HEK293 (cell line): Measurements from ENCODE around the gene RNF144A.

Experiments
- CTCF ChIA-PET: fragments of 350-600 bp; formaldehyde crosslinking; extraction: SDS; loops from one replicate; lab custom pipeline; 2021; ENCODE audit warnings: antibody characterized with exemption; lab: Yijun Ruan, JAX
- POLR2A ChIA-PET: fragments of 300-600 bp; formaldehyde crosslinking; extraction: SDS; loops from one replicate; lab custom pipeline; 2020; ENCODE audit warnings: antibody characterized with exemption, inconsistent platforms; lab: Yijun Ruan, JAX
- H3K27ac ChIP-seq: fragments of 200-500 bp; sonication (Bioruptor generic); 2 replicates; pipeline ENCODE4 v1.5.1; 2014; ENCODE audit warnings: low read depth, low read length, control low read depth, inconsistent platforms; ENCODE audit errors: extremely low read depth
- H3K36me3 ChIP-seq, 2 experiments: fragments of 200-500 bp in 1 of 2; sonication (Bioruptor generic) in 1 of 2; 1 replicate in 1 of 2; 2 replicates in 1 of 2; pipeline ENCODE4 v1.5.1; 2014 to 2017; ENCODE audit warnings: inconsistent platforms in 2 of 2, low read length in 2 of 2; ENCODE audit not compliant: control insufficient read depth in 2 of 2, insufficient read depth in 1 of 2
- H3K4me1 ChIP-seq: fragments of 200-500 bp; sonication (Bioruptor generic); 2 replicates; pipeline ENCODE4 v1.5.1; 2014; ENCODE audit warnings: mild to moderate bottlenecking, low read length, inconsistent platforms; ENCODE audit not compliant: control insufficient read depth, insufficient read depth
- H3K4me3 ChIP-seq: 2 replicates; pipeline ENCODE4 v1.5.1; 2011; ENCODE audit warnings: low read depth, mild to moderate bottlenecking, control low read depth, low read length, moderate library complexity
- H3K9me3 ChIP-seq: fragments of 200-500 bp; sonication (Bioruptor generic); 2 replicates; pipeline ENCODE4 v1.5.1; 2014; ENCODE audit warnings: low read depth, low read length, inconsistent platforms; ENCODE audit not compliant: control insufficient read depth, insufficient read depth
- BCL11A ChIP-seq: fragments of 450-650 bp; formaldehyde crosslinking; IDR thresholded peaks from 2 replicates; pipeline ENCODE4 v1.5.1; 2016; ENCODE audit warnings: low read depth, missing biosample characterization, missing genetic modification characterization
- FEZF1 ChIP-seq: fragments of 450-650 bp; formaldehyde crosslinking; IDR thresholded peaks from 2 replicates; pipeline ENCODE4 v1.5.1; 2016; ENCODE audit warnings: missing biosample characterization, missing genetic modification characterization
- GLI2 ChIP-seq: fragments of 450-650 bp; formaldehyde crosslinking; IDR thresholded peaks from 2 replicates; pipeline ENCODE4; 2017; ENCODE audit warnings: missing biosample characterization, missing genetic modification characterization, low read depth, borderline replicate concordance
- GLIS1 ChIP-seq: fragments of 450-650 bp; formaldehyde crosslinking; IDR thresholded peaks from 2 replicates; pipeline ENCODE4 v1.5.1; 2016; ENCODE audit warnings: missing biosample characterization, missing genetic modification characterization
- HOXA7 ChIP-seq: sonication (generic); formaldehyde crosslinking; IDR thresholded peaks from 2 replicates; pipeline ENCODE4 v1.8.1; 2022; ENCODE audit warnings: missing genetic modification reagents, borderline replicate concordance
- HOXC10 ChIP-seq: sonication (generic); formaldehyde crosslinking; IDR thresholded peaks from 2 replicates; pipeline ENCODE4 v1.8.1; 2023; ENCODE audit warnings: mild to moderate bottlenecking, missing genetic modification reagents
- SETDB1 ChIP-seq: IDR thresholded peaks from one replicate; pipeline ENCODE4 v1.6.1; 2017; ENCODE audit warnings: mild to moderate bottlenecking, low read length, moderate library complexity, mixed read lengths; ENCODE audit not compliant: insufficient read length
- ZBTB1 ChIP-seq: fragments of 450-650 bp; formaldehyde crosslinking; IDR thresholded peaks from 2 replicates; pipeline ENCODE4 v1.5.1; 2016; ENCODE audit warnings: missing biosample characterization, missing genetic modification characterization
- ZBTB49 ChIP-seq: fragments of 450-650 bp; formaldehyde crosslinking; IDR thresholded peaks from 2 replicates; pipeline ENCODE4 v1.5.1; 2016; ENCODE audit warnings: missing biosample characterization, missing genetic modification characterization, low read depth
- ZFHX2 ChIP-seq: fragments of 450-650 bp; formaldehyde crosslinking; conservative IDR thresholded peaks from 2 replicates; pipeline ENCODE4 v1.5.1; 2016; ENCODE audit warnings: missing biosample characterization, missing genetic modification characterization
- ZNF10 ChIP-seq: fragments of 450-650 bp; formaldehyde crosslinking; IDR thresholded peaks from 2 replicates; pipeline ENCODE4 v1.5.1; 2017; ENCODE audit warnings: missing biosample characterization, missing genetic modification characterization
- ZNF146 ChIP-seq: fragments of 450-650 bp; formaldehyde crosslinking; IDR thresholded peaks from 2 replicates; pipeline ENCODE4 v1.5.1; 2016; ENCODE audit warnings: missing biosample characterization, missing genetic modification characterization
- ZNF211 ChIP-seq: fragments of 450-650 bp; formaldehyde crosslinking; IDR thresholded peaks from 2 replicates; pipeline ENCODE4 v1.5.1; 2016; ENCODE audit warnings: low read depth, missing biosample characterization, missing genetic modification characterization
- ZNF248 ChIP-seq: fragments of 450-650 bp; formaldehyde crosslinking; IDR thresholded peaks from 2 replicates; pipeline ENCODE4 v1.5.1; 2017; ENCODE audit warnings: missing biosample characterization, missing genetic modification characterization
- ZNF513 ChIP-seq: fragments of 450-650 bp; IDR thresholded peaks from 2 replicates; pipeline ENCODE4 v1.5.1; 2018; ENCODE audit warnings: missing biosample characterization, missing genetic modification characterization
- ZNF529 ChIP-seq: fragments of 450-650 bp; formaldehyde crosslinking; IDR thresholded peaks from 2 replicates; pipeline ENCODE4 v1.5.1; 2017; ENCODE audit warnings: missing genetic modification characterization, missing biosample characterization; ENCODE audit not compliant: insufficient replicate concordance
- ZNF626 ChIP-seq: fragments of 450-650 bp; sonication (Bioruptor Pico); formaldehyde crosslinking; IDR thresholded peaks from 2 replicates; pipeline ENCODE4 v1.5.1; 2018; ENCODE audit warnings: missing biosample characterization, missing genetic modification characterization, inconsistent platforms
- ZNF654 ChIP-seq: fragments of 450-650 bp; formaldehyde crosslinking; IDR thresholded peaks from 2 replicates; pipeline ENCODE4 v1.5.1; 2016; ENCODE audit warnings: low read depth, missing biosample characterization, missing genetic modification characterization
- ZNF658 ChIP-seq: fragments of 450-650 bp; formaldehyde crosslinking; IDR thresholded peaks from 2 replicates; pipeline ENCODE4; 2016; ENCODE audit warnings: missing biosample characterization, missing genetic modification characterization
- ZNF704 ChIP-seq: fragments of 450-650 bp; formaldehyde crosslinking; IDR thresholded peaks from 2 replicates; pipeline ENCODE4 v1.5.1; 2016; ENCODE audit warnings: missing biosample characterization, missing genetic modification characterization
- ZNF747 ChIP-seq: fragments of 450-650 bp; formaldehyde crosslinking; IDR thresholded peaks from 2 replicates; pipeline ENCODE4 v1.5.1; 2016; ENCODE audit warnings: missing biosample characterization, missing genetic modification characterization

RNF144A gene

GRCh38 chr2:7044253-7045250 lies 127.3 kb downstream of the RNF144A start:
- no peaks in the 10 kb centered on the region for H3K4me1 ChIP-seq
- no peaks in the 10 kb centered on the region for H3K9me3 ChIP-seq
- TF ChIP-seq ZNF654 (tag by site-specific recombination) = peak; percentile 23; the same call in 1 of the 2 replicates
- no peak for TF ChIP-seq ZNF10
- TF ChIP-seq GLI2 (tag by site-specific recombination) = no peak
- no peak for TF ChIP-seq BCL11A (tag by site-specific recombination)
- TF ChIP-seq, all 188 proteins: peak for 1
- POLR2A ChIA-PET = no interaction called here
- H3K36me3 ChIP-seq = peaks cover 0 to 10% of the 10 kb centered on the region in 2 experiments; a peak in 1 of 3 replicates
- H3K4me3 ChIP-seq = no peak overlapping the region
- H3K27ac ChIP-seq = no peak overlapping the region
- CTCF ChIA-PET = interaction anchor here (0.6 to 4.5 kb wide), 38 partner anchors 8 to 1591 kb away, joined by 3 to 43 read pairs (median 3); no protein-coding TSS in a partner anchor

- POLR2A ChIA-PET = no interaction called here
- CTCF ChIA-PET = interaction anchor here (0.5 to 4.5 kb wide), 9 partner anchors 8 to 199 kb away, joined by 3 to 43 read pairs (median 7); no protein-coding TSS in a partner anchor
- no peaks in the 10 kb centered on the region for H3K9me3 ChIP-seq
- H3K4me1 ChIP-seq = no peaks in the 10 kb centered on the region
- no peak for TF ChIP-seq ZNF146 (tag by site-specific recombination)
- no peak for TF ChIP-seq ZNF211 (tag by site-specific recombination)
- TF ChIP-seq HOXA7 = no peak
- TF ChIP-seq ZNF658 (tag by site-specific recombination) = no peak
- TF ChIP-seq ZNF626 = no peak
- no peak for TF ChIP-seq ZFHX2
- TF ChIP-seq SETDB1 = no peak
- TF ChIP-seq ZNF747 (tag by site-specific recombination) = no peak
- TF ChIP-seq ZNF529 (tag by site-specific recombination) = no peak
- no peak for TF ChIP-seq ZNF704
- TF ChIP-seq ZBTB1 (tag by site-specific recombination) = no peak
- no peak for TF ChIP-seq GLIS1
- no peak for TF ChIP-seq HOXC10
- peaks cover 0 to 4% of the 10 kb centered on the region in 2 experiments; a peak in 1 of 3 replicates for H3K36me3 ChIP-seq
- no peak overlapping the region for H3K4me3 ChIP-seq
- no peak overlapping the region for H3K27ac ChIP-seq
Measured at GRCh38 chr2:7045601-7046590, 128.7 kb downstream of the RNF144A start.

GRCh38 chr2:7047661-7048060 lies 130.4 kb downstream of the RNF144A start:
- Histone ChIP-seq H3K27ac (no peak overlapping the region), H3K4me3 (no peak overlapping the region), H3K4me1 (no peaks in the 10 kb centered on the region), H3K36me3 (peaks cover 0 to 4% of the 10 kb centered on the region in 2 experiments; a peak in 1 of 3 replicates), H3K9me3 (no peaks in the 10 kb centered on the region)
- POLR2A ChIA-PET = no interaction called here
- CTCF ChIA-PET = interaction anchor here (1.5 kb wide), 1 partner anchor 131 kb away, joined by 3 read pairs; no protein-coding TSS in a partner anchor
- TF ChIP-seq ZBTB49 (tag by site-specific recombination) = no peak
- TF ChIP-seq FEZF1 = no peak
- no peak for TF ChIP-seq ZNF513
- no peak for TF ChIP-seq ZNF248 (tag by site-specific recombination)
